Limb (tissue), 2 donors: ENCODE results near the gene PCGF2.
"Not testable (repeated sequence)": the region's sequence is repeated elsewhere in the genome, so short reads cannot be mapped to it uniquely, and the experiment has no call there.

Experiments used
- DNase-seq, 2 donors: peaks; one replicate each; pipeline ENCODE4 v3.0.0-alpha.2; 2016; ENCODE audit errors: extremely low spot score in 2 of 2

PCGF2 gene

DNA sequence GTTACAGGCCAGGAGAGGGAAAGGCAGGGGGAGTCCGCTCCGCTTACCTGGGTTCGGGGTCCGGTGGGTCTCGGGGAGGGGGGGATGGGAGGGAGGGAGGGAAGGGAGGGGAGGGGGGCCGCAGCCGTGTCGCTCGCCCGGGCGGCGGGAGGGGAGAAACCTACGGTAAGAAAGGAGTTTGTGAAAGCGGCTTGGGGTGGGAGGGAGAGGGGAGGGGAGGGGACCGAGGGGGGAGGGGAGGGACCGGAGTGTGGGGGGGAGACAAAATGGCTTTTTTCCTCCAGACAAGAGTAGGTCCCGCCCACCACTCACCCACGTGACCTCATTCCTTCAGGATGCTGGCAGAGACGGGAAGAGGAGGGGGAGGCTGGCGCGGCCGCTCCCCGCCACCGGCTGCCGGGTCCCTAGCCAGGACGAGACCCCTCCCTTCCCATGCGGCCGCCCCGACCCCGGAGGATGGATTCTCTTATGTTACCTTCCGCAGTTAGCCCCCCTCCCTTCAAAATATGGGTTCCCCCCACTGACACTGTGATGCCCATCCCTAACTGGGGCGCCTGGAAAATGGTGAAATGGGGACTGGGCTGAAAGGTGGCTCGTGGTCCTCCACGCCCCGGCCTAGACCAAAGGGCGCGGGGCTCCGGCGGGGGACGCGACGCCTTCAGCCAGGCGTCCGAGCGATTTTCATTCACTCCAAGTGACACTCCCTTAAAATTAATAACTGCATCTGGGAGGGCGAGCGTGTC is at the start of gene PCGF2:
Gene PCGF2, minus strand, starts transcription at position 188 of the 743 bp plus-strand sequence. CDS start 7,934 bp downstream, outside the sequence.
- DNase-seq = peak; percentile 93 to 96

DNA sequence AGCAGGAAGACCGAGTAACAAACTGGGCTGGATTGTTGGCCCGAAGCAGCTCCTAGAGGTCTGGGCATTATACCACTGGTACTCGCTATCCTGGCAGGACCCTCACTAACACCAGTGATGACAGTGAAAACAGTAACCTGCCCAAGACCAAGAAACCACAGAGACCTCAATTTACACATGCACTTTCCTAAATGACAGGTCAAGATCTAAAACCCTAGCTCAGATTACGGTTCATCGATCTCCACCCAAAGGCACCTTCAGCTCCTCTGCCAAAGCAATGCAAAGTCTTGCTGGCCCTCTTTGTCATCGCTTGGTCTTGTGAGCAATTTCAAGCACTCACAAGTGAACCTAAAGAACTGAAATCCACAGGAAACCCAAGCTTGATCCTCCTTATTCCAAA is 49.7 kb upstream of the PCGF2 start:
- DNase-seq = no peak

DNA sequence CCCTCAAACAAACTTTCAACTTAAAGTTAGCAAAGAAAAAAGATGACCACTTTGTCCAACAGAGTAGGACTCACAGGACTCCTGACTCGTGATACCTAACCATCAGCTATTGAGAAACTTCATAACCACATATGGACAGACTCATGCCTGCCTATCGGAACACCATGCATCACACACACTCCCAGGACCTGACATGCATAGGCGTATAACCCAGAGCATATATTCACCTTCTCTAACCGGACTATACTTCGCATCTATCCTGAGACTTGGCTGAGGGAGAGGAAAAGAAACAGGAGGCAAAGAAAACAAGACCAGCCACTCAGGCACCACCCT is 49.0 kb upstream of the PCGF2 start:
- no peak for DNase-seq

DNA sequence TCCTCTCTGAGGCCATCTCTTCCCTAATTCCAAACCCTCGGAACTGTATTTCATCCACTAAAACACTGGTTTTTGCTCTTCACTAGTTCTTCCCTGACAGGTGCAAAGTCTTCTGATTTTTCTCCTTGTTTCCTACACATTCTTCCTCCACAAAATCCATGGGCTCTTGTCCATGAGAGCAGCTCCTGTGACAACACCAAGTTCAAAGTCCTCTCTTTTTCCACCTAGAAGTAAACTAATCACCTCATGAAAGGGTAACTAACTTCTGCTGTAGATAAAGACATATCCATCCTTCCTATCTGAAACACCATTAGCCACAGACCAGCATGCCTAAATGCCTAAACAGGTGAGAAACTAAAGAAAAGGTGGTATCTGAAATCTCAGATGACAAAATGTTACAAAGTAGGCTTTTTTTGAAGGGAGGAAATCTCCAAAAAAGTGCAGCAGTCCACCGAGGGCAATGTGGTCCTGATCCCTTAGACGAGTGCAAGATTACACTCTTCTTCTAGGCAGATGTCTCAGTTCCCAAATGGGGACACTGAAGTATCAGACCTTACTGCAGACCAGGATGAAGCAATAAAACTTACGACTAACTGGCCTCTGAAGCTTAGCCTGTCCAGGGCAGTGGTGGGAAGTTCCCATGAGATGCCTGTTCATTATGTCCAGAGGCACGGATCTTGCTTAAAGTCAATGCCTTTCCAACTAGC is 48.5 kb upstream of the PCGF2 start:
- DNase-seq = no peak

DNA sequence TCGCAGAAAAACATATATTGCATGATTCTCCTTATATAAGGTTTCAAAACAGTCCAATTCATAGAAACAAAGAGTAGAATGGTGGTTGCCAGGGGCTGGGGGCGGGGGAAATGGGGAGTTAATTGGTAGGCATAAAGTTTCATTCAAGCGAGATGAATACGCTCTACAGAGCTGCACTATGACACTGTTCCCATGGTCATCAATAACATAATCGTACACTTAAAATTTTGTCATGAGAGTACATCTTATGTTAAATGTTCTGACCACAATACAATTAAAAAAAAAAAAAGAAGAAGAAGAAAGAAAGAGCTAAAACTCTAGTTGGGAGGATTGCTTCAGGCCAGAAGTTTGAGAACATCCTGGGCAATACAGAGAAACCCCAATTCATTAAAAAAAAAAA is 46.1 kb upstream of the PCGF2 start:
- no peak for DNase-seq

DNA sequence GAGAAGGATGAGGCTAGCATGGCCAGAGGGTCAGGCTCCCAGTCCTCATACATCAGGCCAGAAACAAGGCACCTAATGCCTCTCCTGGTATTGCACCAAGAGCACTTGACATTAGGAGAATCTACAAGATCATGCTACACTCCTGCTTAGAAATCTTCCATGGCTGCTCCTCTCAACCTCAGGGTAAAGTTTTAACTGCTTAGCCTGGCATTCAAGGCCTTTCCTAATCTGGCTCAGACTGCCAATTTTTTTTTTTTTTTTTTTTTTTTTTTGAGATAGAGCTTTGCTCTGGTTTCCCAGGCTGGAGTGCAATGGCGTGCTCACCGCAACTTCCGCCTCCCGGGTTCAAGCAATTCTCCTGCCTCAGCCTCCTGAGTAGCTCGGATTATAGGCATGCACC is 43.0 kb upstream of the PCGF2 start:
- no peak for DNase-seq

DNA sequence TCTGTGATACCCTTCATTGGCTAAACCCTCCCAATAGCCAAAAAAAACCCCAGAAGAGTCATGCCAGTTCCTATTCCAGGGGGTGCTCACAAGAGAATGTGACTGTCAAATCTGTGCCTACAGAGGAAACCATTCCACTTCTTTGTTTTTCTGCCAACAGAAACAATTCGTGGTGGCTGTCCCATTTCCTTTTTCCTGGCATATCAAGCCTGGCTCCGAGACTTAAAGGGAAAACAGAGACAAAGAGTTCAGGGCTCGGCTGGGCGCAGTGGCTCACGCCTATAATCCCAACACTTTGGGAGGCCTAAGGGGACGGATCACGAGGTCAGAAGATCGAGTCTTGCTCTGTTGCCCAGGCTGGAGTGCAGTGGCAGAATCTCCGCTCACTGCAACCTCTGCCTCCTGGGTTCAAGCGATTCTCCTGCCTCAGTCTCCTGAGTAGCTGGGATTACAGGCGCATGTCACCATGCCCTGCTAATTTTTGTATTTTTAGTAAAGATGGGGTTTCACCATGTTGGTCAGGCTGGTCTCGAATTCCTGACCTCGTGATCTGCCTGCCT is 42.1 kb upstream of the PCGF2 start:
- DNase-seq = not testable (repeated sequence)

DNA sequence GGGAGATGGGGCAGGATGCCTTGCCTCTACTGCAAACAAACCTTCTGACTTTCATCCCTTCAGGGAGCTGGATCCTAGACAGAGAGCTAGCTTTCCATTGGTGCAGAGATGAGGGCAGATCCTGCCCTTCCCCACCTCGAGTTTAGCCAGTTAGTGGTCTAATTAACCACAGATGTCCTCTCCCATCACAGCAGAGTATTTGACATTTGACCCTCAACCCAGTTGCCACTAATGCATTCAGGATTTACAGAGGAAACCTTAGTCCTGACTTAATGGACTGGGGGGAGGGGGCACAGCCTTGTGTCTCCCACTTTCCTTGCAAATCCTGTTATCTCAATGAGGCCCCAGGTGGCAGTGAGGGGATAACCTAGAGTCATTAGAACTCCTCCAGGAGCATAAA is 41.0 kb upstream of the PCGF2 start:
- no peak for DNase-seq

DNA sequence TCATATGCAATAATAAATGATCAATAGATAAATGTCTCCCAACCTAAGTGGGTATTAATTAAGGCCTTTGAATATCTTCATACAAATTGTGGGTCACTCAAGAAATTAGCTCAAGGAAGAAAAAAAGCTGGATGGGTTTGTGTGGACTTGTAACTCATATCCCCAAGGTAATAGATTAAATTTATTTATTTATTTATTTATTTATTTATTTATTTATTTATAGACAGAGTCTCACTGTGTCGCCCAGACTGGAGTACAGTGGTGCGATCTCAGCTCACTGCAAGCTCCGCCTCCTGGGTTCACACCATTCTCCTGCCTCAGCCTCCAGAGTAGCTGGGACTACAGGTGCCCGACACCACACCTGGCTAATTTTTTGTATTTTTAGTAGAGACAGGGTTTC is 39.9 kb upstream of the PCGF2 start:
- DNase-seq = not testable (repeated sequence)

DNA sequence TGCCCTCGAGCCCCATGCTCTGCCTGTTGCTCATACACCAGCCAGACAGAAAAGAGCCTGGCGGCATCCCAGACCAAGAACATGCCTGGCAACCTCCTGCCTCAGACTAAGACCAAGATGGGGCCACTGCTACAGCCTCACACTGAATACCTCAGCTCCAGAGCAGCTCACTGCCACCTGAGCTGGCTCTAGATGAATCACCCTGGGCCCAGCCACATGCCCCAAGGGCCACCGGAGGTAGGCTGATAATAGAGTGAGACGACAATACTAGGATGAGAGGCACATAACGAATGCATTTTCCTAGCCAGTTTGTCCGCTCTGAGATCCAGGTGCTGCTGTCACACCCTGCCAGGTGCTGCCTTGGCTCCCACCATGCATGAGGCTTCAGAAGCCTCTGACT is 38.2 kb upstream of the PCGF2 start:
- DNase-seq = no peak

DNA sequence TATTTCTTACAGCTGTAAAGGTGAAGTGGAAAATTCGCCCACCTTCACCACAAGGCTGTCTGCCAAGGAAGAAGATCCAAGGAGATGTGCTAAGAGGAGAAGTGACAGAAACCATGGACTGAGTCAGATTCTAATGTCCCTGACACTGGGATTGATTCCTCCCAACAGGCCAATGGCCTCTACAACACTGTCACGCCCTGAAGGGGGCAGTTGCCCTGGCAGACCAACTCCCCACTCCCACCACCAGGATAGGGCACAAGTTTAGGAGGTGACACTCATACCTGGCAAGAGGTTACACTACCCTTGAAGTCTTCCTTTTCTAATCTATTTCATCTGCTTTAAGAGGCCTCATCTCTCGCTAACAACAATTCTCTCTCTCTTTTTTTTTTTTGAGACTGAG is 35.1 kb upstream of the PCGF2 start:
- no peak for DNase-seq

DNA sequence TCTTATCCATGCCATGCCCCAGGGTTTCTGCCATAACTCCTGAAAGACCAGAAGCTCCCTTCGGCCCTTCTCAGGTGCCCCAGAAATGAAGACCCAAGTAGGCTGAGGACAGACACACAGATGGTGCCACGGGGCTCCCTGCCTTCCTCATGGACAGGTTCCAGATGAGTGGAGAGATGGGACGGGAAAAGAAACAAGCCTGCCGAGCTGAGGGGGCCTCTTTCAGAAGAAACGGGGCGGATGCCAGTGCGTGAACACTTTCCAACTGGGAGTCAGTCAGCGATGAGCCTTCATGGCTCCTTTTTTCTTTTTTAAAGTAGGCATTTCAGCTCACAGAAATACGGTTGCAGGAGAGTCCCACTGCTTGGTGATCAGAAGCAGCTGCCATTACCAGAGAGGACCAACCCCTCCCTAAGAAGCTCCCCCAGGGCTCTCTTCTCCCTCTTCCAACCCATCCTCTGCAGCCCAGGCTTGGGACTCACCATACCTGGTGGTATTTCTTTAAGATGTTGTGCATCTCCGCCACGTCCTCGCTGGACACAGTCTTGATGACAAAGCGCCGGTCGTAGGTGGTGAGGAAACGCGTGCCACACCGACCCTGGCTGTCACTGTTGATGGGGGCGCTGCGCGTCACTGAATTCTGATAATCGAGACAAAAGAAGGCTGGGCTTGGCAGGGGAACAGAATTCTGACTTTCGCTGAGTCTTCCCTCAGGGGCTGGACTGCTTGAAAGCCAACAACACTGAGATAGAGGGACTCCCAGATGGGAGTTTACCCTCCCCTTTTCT is 32.0 kb upstream of the PCGF2 start:
- DNase-seq = no peak

DNA sequence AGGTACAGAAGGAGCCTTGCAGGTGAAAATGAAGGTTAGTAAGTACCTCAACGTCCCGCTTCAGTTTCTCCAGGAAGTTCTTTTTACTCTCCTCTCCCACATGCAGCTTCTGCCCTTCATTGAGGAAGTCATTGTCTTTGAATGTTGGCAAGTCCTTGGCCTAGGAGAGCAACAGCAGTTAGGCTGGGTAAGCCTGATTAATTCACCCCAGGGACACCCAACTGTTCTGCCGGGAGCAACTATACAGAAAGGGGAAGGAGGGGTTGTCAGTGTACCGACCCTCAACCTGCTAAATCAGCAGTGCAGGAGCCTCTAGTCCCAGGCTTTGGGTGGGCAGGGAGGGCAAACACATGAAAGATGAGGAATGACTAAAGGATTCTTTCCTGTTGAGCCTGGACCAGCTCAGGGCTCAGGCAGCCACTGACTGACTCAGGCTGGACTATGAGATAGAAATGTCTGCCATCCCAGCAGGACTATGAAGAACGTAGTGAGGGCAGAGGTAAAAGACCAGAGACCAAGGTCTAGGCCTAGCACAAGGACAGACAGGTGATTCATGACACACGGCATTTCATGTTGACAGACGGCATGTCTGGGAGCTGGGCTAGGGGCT is 29.6 kb upstream of the PCGF2 start:
- no peak for DNase-seq

DNA sequence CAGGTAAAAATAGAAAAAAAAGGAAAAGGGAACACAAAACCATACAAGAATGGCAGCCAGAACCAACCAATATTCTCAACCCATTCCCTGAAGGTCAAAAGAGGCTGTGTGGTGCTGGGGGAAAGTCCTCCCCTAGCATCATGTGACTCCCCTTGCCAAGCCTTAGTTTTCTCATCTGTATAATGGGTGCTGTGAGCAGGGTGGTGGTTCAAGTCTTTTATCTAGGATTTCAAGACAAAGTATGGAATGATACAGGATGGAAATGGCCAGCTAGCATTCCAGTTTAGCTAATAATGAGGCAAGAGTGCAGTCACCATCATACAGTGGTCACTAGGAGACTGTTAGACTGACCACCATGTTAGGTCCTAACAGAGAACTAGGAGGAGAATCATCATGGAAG is 25.1 kb upstream of the PCGF2 start:
- no peak for DNase-seq

DNA sequence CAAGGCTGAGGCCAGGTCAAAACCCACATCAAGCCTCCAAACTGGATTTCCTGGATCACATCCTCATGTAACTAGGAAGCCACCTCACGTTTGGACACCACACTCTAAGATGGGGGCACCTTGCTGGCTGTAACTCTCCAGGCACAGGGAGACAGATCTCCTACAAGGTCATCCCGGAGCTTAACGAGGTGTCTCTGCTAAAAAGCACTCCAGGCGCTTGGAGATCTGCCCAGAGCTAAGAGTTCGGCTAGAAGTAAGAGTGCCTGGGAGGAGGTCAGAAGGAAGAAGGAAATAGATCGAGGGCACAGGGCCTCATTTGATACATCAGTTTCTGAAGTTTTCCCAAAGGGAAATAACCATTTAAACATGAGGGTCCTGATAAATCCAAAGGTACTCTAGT is 20.3 kb upstream of the PCGF2 start:
- DNase-seq = no peak

DNA sequence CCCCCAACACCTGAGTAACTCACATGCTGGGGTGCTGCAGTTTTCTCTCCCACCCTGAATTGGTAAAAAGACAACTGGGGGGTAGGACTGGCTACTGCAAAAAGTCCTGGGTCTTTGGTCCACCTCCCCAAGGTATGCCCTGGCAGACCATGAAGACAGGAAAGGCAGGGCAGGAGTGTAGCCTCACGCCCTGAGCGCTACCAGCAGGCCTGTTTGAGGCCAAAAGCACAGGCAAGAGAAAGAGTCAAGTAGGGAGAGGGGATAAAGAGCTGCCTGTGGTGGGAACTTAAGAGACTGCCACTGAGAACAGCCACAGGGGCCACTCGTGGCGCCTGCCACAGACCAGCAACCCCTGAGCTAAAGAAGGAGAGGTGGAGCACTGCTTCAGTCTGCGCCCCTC is 18.2 kb upstream of the PCGF2 start:
- DNase-seq = no peak

DNA sequence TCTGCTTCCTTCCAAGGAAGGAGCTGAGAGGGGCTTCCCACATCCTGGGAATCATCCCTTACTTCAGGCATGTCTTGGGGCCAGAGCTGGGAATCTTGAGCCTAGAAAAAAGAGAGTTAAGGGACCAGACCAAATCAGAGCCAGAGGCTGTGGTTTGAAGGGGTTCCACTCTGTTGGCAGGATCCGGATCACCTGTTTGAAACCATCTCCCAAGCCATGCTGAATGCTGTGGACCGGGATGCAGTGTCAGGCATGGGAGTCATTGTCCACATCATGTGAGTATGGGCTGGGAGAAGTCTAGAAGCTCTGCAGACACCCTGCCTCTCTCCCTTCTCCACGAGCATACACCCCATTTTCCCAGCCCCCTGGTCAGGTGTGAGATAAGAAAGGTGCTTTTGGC is 14.1 kb upstream of the PCGF2 start:
- DNase-seq = no peak

DNA sequence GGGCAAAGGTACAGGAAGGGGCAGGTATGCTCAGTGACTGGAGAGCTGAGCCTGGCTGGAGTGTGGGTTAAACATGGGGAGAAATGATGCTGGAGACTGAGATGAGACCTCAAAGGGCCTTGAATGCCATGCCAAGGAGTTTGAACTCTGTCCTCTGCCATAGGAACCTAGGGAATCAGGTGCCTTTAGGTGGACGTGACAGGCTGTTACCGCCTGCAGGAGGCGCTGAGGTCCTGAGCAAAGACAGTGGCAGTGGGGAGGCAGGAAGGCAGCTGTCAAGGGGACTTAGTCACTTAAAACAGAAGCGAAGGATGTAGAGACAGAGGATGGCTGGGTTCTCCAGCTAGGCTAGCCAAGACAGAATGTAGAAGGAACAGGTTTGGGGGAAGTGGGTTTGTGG is 13.5 kb upstream of the PCGF2 start:
- DNase-seq = no peak

DNA sequence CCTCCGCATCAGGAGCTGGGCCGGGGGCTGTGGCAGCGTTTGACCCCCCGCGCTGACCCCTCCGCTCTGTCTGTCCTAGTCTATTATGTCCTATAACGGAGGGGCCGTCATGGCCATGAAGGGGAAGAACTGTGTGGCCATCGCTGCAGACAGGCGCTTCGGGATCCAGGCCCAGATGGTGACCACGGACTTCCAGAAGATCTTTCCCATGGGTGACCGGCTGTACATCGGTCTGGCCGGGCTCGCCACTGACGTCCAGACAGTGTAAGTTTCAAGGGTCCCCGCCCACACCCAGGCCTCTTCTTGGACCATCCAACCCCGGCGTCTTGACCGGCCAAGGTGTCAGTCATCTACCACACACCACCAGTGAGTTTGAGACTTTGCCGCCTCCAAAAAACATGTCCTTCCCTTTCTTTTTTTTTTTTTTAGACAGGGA is 5.0 kb upstream of the PCGF2 start:
- DNase-seq = no peak

DNA sequence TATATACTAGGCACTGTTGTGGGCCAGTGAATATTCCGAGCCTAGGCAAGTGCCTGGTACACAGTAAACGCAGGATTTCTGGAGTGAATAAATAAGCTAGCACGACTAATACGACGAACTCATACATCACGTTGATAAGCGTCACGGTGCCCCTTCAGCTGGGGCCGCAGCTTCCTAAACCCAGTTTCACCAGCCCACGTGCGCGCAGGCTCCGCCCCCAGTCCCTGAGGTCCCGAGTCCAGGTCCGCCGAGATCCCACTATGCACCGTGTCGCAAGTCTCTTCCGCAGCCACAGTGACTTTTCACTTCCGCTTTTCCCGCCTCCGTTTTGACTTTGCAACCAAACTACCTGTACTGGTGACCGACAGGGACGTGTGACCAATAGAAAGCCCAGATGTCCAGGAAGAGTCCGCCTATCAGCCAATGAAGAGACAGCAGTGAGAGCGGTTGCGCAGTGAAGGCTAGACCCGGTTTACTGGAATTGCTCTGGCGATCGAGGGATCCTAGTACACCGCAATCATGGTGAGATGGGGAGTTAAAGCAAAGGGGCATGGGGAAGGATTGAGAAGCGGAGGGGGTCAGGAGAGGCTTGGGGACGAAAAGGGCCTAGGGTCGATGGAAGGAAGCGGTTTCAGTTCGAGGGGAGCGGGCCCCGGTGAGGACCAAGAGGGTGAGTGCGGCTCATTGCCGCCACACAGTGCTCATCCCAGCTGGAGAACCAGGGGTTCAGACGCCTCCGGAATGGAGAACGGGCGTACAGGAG is 4.4 kb upstream of the PCGF2 start, which contains the start of gene PSMB3:
Gene PSMB3, plus strand, starts transcription at position 434 of the 763 bp plus-strand sequence. Its CDS starts 86 bp downstream, at position 520.
- peak; percentile 94 to 99 for DNase-seq

DNA sequence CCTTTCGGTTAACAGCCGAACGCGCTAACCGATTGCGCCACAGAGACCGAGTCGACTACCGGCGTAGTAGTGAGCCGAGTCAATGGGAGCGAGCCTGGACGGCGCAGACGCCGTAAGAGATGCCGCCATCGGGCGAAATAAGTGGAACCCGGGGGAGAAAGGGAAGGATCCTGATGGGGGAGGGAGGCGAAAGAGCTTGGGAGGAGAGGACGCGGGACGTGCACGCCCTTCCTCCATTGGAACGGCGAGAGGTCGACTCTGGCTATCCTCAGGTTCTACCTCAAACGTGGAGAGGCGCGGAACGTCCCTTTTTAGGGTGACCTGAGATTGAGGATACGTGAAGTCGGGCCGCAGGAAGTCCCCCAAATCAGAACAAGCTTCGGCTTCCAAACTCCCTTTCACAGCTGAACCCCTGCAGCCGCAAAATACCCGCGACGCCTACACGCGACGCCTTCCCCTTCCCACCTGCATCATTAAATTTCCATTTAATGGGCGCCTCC is 3.7 kb upstream of the PCGF2 start:
- peak; percentile 87 to 93 for DNase-seq
